ENCODE measurements around the gene KLHL22. TPM values are rescaled to one million over a fixed set of nuclear protein-coding genes. Genes with fewer than 3 reads are reported as not detected.

KLHL22 gene
- total RNA-seq, 1 donor from 2014 or later: 58.4 TPM

GRCh38 chr22:20400606-20401375, 94.8 kb downstream of the KLHL22 start:
- no peak for TF ChIP-seq CTCF (IDR thresholded peaks at IDR 0.05; ENCODE audit: unreplicated experiment)
- no peak overlapping the region for H3K4me3 Mint-ChIP-seq
- no peak overlapping the region for H3K27ac Mint-ChIP-seq
- H3K9me3 Mint-ChIP-seq: no peaks in the 10 kb centered on the region
- no peaks in the 10 kb centered on the region for H3K27me3 Mint-ChIP-seq (ENCODE audit: low read depth)
- peaks cover 21% of the 10 kb centered on the region for H3K4me1 Mint-ChIP-seq
- H3K36me3 Mint-ChIP-seq: peaks cover 30% of the 10 kb centered on the region
- DNase-seq (ENCODE audit: low spot score in 2 of 2, unreplicated experiment in 2 of 2): no peak

GRCh38 chr22:20399866-20400605, 95.6 kb downstream of the KLHL22 start:
- no peak for DNase-seq (ENCODE audit: low spot score in 2 of 2, unreplicated experiment in 2 of 2)
- H3K27me3 Mint-ChIP-seq (ENCODE audit: low read depth): no peaks in the 10 kb centered on the region
- H3K27ac Mint-ChIP-seq: no peak overlapping the region
- TF ChIP-seq CTCF (IDR thresholded peaks at IDR 0.05; ENCODE audit: unreplicated experiment): no peak
- H3K9me3 Mint-ChIP-seq: no peaks in the 10 kb centered on the region
- peaks cover 28% of the 10 kb centered on the region for H3K36me3 Mint-ChIP-seq
- no peak overlapping the region for H3K4me3 Mint-ChIP-seq
- H3K4me1 Mint-ChIP-seq: peaks cover 28% of the 10 kb centered on the region

GRCh38 chr22:20398420-20398819, 97.2 kb downstream of the KLHL22 start:
- Mint-ChIP-seq H3K27me3 (ENCODE audit: low read depth) (no peaks in the 10 kb centered on the region), H3K36me3 (peaks cover 18% of the 10 kb centered on the region), H3K27ac (no peak overlapping the region), H3K4me1 (peaks cover 37% of the 10 kb centered on the region), H3K4me3 (no peak overlapping the region), H3K9me3 (no peaks in the 10 kb centered on the region)
- TF ChIP-seq CTCF (IDR thresholded peaks at IDR 0.05; ENCODE audit: unreplicated experiment): no peak
- no peak for DNase-seq (ENCODE audit: low spot score in 2 of 2, unreplicated experiment in 2 of 2)

GRCh38 chr22:20397498-20397897, 98.1 kb downstream of the KLHL22 start:
- TF ChIP-seq CTCF (IDR thresholded peaks at IDR 0.05; ENCODE audit: unreplicated experiment): no peak
- H3K4me1 Mint-ChIP-seq: peaks cover 37% of the 10 kb centered on the region
- H3K36me3 Mint-ChIP-seq: peaks cover 12% of the 10 kb centered on the region
- H3K4me3 Mint-ChIP-seq: no peak overlapping the region
- no peaks in the 10 kb centered on the region for H3K9me3 Mint-ChIP-seq
- no peaks in the 10 kb centered on the region for H3K27me3 Mint-ChIP-seq (ENCODE audit: low read depth)
- H3K27ac Mint-ChIP-seq: no peak overlapping the region
- no peak for DNase-seq (ENCODE audit: low spot score in 2 of 2, unreplicated experiment in 2 of 2)

- DNase-seq (ENCODE audit: low spot score in 2 of 2, unreplicated experiment in 2 of 2): no peak
- H3K27ac Mint-ChIP-seq: no peak overlapping the region
- peak overlapping the region; percentile 90 for H3K4me3 Mint-ChIP-seq
- peaks cover 37% of the 10 kb centered on the region for H3K4me1 Mint-ChIP-seq
- no peak for TF ChIP-seq CTCF (IDR thresholded peaks at IDR 0.05; ENCODE audit: unreplicated experiment)
- H3K9me3 Mint-ChIP-seq: no peaks in the 10 kb centered on the region
- peaks cover 8% of the 10 kb centered on the region for H3K36me3 Mint-ChIP-seq
- no peaks in the 10 kb centered on the region for H3K27me3 Mint-ChIP-seq (ENCODE audit: low read depth)
Measured at GRCh38 chr22:20396639-20397038, 99.0 kb downstream of the KLHL22 start.

All from mesothelial cell of epicardium (in vitro differentiated cells).